MV-4-11 (cell line): ENCODE data around the gene CELA2A.
A peak's percentile ranks its signal among the peaks of the same experiment; 100 is the strongest.

ENCODE experiments used
- DNase-seq: peaks from one replicate; lab custom pipeline; 2025; lab: John Stamatoyannopoulos, UW

The CELA2A gene

GRCh38 chr1:15456313-15456954 lies at the start of gene CELA2A:
Gene CELA2A, plus strand, starts transcription at chr1:15456732. Its CDS starts 22 bp downstream, at chr1:15456754.
- no peak for DNase-seq

- no peak for DNase-seq
Observed at GRCh38 chr1:15407580-15407979, 49.0 kb upstream of the CELA2A start.

DNA sequence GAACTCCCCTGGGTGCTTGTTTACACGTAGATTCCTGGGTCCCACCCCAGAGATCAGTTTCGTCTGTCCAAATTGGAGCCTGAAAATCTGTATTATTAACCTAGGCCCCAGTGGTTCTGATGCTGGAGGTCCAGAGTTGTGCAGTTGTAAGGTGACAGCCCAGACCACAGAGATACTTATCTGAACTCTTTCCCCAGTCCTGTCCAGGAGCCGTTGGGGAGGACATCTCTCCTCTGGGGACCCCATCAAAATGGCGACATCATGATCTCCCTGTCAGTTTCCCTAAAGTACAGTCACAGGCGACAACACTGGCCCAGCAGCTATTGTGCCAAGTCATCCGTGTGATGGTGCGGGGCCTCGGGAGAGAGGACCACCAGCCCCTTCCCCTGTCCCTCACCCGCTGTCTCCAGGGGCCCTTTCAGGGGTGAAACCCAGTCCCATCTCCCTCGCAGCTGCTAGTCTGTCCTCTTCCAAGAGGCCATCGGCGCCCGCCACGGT lies 47.6 kb upstream of the CELA2A start:
- no peak for DNase-seq

DNA sequence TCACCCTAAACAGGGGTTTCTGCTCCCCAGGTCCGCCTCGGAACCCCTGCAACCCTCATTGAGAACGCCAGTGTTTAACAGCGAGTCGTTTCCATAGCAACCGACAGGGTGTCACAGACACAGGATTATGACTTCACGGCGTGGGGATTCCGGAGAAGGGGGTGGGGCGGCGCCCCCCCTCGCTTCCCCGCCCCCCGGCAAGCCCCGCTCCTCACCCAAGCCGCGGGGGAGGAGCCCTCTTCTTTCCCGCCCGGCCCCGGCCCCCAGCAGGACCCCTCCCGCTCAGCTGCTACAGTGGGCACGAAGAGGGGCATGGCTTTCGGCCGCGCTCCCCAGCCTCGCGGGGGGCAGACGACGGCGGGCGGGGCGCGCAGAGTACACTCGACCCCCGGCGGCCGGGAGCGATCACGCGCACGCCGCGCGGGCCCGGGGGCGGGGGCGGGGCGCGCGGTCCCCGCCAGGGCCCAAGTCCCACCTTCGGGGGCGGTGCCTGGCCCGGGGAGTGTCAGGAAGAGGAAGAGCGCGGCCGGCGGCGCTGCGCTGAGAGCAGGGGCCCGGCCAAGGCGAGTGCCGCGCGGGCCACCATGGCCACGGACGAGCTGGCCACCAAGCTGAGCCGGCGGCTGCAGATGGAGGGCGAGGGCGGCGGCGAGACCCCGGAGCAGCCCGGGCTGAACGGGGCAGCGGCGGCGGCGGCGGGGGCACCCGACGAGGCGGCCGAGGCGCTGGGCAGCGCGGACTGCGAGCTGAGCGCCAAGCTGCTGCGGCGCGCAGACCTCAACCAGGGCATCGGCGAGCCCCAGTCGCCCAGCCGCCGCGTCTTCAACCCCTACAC lies 46.9 kb upstream of the CELA2A start, which contains the start of gene EFHD2:
EFHD2 (plus strand) TSS at position 501 of the 835 bp plus-strand sequence; CDS start at position 585, 84 bp downstream.
- peak; percentile 65 for DNase-seq

DNA sequence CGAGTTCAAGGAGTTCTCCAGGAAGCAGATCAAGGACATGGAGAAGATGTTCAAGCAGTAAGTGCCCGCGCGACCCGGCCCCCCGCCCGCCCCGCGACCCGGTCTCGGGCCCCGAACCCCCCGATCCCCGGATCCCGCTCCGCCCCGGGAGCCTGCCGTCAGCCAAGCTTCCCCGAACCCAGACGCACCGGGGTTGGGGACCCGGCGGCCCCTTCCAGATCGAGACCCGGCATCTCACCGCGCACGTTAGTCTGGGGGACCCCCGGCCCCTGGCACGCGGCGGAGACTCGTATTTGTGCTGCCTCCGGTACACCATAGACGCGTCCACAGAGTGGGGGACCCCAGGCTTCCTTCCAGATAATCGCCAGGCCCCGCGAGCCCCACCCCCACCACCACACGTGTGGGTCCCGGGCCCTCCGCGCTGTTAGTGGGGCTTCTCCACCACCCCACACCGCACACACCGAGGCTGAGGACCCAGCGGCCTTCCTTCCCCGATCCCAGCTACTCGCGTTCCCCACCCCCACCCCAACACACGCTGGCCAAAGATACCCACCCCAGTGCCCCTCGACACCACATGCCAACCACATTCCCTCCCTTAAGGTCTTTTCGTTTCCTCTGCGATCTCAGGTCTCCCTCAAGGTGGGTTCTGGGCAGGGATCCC lies 46.2 kb upstream of the CELA2A start:
- no peak for DNase-seq

GRCh38 chr1:15410884-15411245 lies 45.7 kb upstream of the CELA2A start:
- no peak for DNase-seq

GRCh38 chr1:15411593-15412137 lies 44.9 kb upstream of the CELA2A start:
- peak; percentile 92 for DNase-seq

DNA sequence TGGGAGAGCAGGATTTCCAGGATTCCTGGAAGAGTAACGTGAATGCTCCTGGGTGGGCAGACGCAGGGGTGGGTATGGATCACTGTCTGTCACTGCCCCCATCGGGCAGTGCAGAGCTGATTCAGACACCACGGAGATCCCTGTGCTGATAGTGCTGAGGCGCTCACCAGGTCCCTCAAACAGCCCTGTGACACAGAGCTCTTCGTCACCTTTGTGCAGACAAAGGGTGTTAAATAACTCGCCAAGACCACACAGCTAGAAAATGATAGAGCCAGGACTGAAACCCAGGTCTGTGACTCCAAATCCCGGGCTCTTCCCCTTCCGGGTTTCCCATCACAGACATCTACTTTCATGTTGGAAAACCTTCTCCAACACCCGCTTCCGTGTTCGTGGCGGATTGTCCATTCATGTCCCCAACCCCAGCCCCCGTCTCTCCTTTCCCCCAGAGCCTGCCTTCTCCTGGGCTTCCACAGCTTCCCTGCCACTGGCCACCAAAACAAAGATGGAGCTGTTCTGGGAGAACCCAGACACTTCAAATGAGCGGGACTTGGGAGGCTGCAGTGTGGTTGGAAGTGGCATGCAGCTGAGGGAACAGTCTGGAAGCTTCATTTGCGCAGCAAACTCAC lies 44.2 kb upstream of the CELA2A start:
- no peak for DNase-seq

DNA sequence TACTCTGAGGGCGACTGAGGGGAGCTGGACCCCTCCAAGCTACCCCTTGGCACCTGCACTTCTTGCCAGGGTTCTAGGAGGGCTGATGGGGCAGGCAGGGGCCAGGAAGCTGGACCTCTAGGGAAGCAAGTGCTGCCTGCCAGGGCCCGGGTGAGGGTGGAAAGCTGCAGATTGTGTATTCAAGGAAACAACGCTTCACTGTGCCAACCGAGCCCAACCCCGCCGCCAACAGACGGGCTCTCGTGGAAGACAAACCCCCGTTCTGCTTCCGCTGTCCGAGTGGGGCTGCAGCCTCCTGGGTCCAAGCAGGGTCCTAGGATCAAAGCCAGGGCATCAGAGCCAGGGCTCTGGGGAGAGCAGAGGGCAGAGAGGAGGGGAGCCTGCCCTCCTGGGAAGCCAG lies 43.7 kb upstream of the CELA2A start:
- DNase-seq: no peak

DNA sequence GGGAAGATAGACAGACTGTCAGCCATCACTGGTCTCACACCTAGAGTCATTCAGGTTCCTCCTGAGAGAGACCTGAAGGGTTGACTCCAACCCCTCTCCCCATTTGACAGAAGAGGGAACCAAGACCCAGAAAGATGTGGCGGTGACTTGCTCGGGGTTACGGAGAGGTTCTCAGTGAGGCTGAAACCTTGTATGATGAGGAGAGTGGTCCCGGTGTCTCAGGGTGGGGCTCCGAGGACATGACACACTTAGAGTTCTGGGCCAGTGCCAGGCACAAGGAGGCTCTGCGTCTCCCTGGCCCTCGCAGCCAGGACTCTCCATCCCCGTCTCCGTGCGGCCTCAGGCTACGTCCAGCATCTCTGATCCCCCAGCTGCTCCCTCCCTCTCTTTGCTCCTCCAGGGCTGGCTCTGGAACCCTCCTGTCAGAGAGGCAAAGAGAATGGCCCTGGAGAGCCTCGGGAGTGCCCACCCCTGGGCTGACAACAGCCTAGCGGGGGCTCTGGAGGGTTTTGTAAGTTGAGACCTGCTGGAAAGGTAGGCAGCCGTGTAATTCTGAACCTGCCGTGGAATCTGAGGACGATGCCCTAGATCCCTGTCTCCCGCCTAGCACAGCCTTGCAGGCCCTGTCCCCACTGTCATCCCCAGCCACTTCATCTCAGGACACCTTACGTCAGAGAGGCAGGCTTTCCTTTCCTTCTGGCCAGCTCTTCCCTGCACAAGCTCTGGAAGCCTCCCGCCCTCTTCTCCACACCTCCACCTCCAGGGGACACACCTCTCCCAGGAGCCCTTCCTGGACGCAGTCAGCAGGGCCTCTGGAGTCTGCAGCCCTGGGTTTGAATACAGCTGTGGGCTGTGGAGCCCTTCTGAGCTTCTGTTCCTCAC lies 42.7 kb upstream of the CELA2A start:
- no peak for DNase-seq

GRCh38 chr1:15414445-15414983 lies 42.0 kb upstream of the CELA2A start:
- no peak for DNase-seq

DNA sequence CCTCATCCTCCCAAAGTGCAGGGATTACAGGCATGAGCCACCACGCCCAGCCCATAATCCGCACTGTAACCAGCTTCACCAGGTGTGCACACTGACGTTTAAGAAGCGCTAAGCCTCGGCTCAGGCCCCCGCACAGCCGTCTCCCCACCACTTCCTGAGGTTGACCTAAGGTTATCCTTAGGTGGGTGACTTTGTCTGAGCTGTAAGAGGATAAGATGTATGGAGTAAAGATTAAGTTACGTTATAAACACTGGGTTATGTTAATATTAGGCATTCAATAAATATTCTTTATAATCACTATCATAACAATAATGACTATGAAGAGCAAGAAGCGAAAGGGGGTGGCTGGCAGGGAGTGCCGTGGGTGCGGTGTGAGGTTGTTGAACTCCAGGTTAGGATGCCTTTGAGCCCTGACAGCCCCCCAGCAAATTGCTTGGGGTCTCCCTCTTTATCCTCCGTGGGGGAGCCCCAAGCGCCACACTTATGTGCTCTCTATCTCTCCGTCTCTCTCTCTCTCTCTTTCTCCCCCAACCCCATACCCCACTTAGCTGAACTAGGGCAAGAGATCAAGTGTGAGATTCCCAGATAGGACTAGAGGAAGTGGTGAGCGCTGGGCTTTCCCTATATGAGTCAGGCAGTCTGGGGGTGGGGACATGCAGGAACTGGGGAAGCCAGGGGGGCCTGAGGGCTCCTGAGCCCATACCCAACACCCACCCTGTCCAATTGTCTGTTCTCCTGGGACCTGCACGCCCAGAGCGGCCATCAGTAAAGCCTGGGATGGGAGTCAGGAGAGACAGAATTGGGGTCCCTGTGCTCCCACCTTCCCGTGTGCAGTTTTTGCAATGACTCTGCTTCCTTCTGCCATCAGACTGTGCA lies 39.2 kb upstream of the CELA2A start:
- peak; percentile 57 for DNase-seq

GRCh38 chr1:15418806-15419515 lies 37.6 kb upstream of the CELA2A start:
- DNase-seq: no peak

DNA sequence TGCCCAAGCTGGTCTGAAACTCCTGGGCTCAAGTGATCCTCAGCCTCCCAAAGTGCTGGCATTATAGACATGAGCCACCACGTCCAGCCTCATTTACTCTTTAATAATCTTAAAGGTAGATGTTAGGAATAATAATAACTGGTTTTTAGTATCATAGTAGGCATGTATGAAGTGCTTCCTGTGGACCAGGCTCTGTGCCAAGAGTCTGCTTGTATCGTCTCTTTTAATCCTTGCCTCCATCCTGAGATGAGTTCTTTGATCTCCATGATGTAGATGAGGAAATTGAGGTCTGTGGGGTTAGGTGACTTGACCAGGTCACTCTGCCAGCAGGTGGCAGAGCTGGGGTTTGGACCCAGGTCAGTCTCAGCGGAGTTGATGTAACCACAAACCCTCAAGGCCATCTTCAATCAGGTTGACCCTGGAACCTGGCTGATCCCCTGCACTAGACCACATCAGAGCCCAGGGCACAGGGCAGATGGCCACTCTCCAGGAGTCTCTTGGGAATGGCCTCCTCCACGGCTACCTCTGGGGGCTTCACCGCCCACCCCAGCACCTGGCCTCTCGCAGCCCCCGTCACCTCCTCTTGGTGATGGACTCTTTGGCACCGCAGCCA lies 35.6 kb upstream of the CELA2A start:
- DNase-seq: no peak

- DNase-seq: no peak
Observed at GRCh38 chr1:15422871-15423270, 33.7 kb upstream of the CELA2A start.

- no peak for DNase-seq
Observed at GRCh38 chr1:15423355-15424077, 33.0 kb upstream of the CELA2A start.

DNA sequence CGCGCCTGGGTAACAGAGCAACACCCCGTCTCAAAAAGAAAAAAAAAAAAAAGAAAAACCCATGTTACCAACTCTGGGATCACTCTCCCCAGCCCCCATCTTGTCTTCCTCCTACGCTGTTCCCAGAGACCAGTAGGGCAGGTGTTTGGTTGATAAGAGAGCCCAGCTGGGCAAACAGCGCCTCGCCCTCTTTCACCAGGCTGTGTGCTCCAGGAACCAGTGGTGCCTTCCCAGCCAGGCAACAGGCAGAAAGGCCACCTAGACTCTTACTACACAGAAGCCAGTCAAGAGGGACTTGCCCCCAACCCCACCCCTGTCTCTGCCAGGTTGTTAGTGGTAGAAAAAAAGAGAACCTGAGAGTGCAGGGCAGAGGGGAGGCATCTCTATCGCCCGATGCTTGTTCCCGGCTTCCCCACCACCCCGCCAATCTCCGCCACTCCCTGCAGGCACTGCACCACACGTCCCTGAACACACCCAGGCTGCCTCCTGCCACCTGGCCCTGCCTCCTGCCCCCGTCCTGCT lies 32.3 kb upstream of the CELA2A start:
- no peak for DNase-seq

DNA sequence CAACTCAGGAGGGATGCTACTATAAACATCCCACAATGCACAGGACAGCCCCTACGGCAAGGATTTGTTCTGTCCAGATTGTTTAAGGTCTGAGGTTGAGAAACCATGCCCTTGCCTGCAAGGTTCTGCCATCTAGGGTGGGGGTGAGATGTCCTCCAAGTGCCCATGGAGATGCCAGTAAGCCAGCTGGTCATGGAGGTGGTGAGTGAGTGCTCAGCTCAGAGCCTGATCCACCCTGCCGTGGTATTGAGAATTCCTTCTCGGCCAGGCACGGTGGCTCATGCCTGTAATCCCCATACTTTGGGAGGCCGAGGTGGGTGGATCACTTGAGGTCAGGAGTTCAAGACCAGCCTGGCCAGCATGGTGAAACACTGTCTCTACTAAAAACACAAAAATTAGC lies 31.6 kb upstream of the CELA2A start:
- no peak for DNase-seq
